Epithelial cell of esophagus (primary cell): Measurements from ENCODE around the gene INO80.

Experiments
- DNase-seq: peaks from one replicate; pipeline ENCODE4 v3.0.0; 2010; ENCODE audit warnings: low read depth
- H3K4me3 ChIP-seq: 2 replicates; pipeline ENCODE4 v1.5.1; 2011; ENCODE audit warnings: mild to moderate bottlenecking, low read length, control low read depth
- CTCF ChIP-seq: IDR thresholded peaks from 2 replicates; pipeline ENCODE4 v1.5.1; 2011; ENCODE audit warnings: low read depth, mild to moderate bottlenecking, low read length, control low read depth, inconsistent platforms; ENCODE audit not compliant: insufficient read depth; ENCODE audit errors: missing control alignments

Gene INO80

GRCh38 chr15:40960151-40960885, 155.8 kb downstream of the INO80 start:
- no peak for DNase-seq
- H3K4me3 ChIP-seq: no peak overlapping the region
- TF ChIP-seq CTCF: no peak

- no peak for TF ChIP-seq CTCF
- DNase-seq: no peak
- H3K4me3 ChIP-seq: no peak overlapping the region
Measured at GRCh38 chr15:40959331-40960141, 156.5 kb downstream of the INO80 start.

GRCh38 chr15:40958723-40959122, 157.4 kb downstream of the INO80 start:
- H3K4me3 ChIP-seq: no peak overlapping the region
- no peak for DNase-seq
- no peak for TF ChIP-seq CTCF

GRCh38 chr15:40958146-40958545, 157.9 kb downstream of the INO80 start:
- TF ChIP-seq CTCF: no peak
- H3K4me3 ChIP-seq: no peak overlapping the region
- peak; percentile 34 for DNase-seq

- no peak for TF ChIP-seq CTCF
- no peak overlapping the region for H3K4me3 ChIP-seq
- no peak for DNase-seq
Measured at GRCh38 chr15:40957581-40958051, 158.5 kb downstream of the INO80 start.

- no peak for DNase-seq
Measured at GRCh38 chr15:40957041-40957555, 159.0 kb downstream of the INO80 start.

More at GRCh38 chr15:40957041-40957555, 159.0 kb downstream of the INO80 start:
- H3K4me3 ChIP-seq: no peak overlapping the region
- no peak for TF ChIP-seq CTCF
